ENCODE data around the gene SIRPA.

Gene SIRPA

DNA sequence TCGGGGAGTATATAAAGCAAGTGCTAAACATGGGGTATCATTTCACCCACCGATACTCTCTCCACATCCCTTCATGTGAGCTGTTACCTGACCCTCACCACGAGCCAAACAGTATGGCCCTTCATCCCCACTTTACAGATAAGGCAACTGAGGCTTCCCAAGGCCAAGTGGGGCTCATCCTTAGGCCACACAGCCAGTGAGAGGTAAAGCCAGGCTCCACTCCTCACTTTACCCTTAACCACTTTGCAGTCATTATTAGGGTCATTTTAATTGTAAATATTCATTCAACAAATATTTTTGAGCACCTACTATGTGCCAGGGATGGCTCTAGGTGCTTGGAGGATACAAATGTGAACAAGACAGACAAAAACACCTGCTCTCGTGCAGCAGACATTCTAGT, 7.0 kb downstream of the SIRPA start:
- TF ChIP-seq, protein P1, sequence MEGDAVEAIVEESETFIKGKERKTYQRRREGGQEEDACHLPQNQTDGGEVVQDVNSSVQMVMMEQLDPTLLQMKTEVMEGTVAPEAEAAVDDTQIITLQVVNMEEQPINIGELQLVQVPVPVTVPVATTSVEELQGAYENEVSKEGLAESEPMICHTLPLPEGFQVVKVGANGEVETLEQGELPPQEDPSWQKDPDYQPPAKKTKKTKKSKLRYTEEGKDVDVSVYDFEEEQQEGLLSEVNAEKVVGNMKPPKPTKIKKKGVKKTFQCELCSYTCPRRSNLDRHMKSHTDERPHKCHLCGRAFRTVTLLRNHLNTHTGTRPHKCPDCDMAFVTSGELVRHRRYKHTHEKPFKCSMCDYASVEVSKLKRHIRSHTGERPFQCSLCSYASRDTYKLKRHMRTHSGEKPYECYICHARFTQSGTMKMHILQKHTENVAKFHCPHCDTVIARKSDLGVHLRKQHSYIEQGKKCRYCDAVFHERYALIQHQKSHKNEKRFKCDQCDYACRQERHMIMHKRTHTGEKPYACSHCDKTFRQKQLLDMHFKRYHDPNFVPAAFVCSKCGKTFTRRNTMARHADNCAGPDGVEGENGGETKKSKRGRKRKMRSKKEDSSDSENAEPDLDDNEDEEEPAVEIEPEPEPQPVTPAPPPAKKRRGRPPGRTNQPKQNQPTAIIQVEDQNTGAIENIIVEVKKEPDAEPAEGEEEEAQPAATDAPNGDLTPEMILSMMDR (IDR thresholded peaks at IDR 0.05): no peak
- peak overlapping the region; percentile 15 for H3K27ac ChIP-seq
- H3K9me3 ChIP-seq: no peaks in the 10 kb centered on the region
- H3K36me3 ChIP-seq: peaks cover 84% of the 10 kb centered on the region
- no peak overlapping the region for H3K4me3 ChIP-seq (ENCODE audit: low read depth in 1 of 2, low read length in 1 of 2)
- H3K27me3 ChIP-seq: no peaks in the 10 kb centered on the region
- peaks cover 52 to 61% of the 10 kb centered on the region in 2 experiments for H3K4me1 ChIP-seq (ENCODE audit: control insufficient read depth in 1 of 2, insufficient read depth in 1 of 2, low read depth in 1 of 2, low read length in 1 of 2)

DNA sequence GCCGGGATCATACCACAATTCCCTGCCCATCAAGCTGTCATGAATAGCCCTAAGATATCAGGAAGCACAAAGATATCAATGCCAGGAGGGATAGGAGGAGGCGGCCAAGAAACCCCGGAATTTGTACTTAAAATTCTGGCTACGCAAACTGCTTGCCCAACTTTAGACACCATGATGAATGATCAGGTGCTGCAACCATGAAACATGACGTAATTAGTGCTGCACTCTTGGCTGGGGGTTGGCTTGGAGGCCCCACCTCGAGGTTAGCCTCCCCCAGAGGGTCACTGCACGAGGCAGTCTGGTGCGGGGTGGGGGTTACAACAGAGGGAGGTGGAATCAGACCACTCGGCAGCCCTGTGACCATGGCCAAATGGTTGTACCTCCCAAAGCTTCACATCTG, 8.9 kb downstream of the SIRPA start:
- Histone ChIP-seq H3K4me1 (ENCODE audit: control insufficient read depth in 1 of 2, insufficient read depth in 1 of 2, low read depth in 1 of 2, low read length in 1 of 2) (peaks cover 45 to 56% of the 10 kb centered on the region in 2 experiments), H3K27me3 (no peaks in the 10 kb centered on the region), H3K27ac (peak overlapping the region; percentile 30), H3K36me3 (peaks cover 91% of the 10 kb centered on the region), H3K4me3 (ENCODE audit: low read depth in 1 of 2, low read length in 1 of 2) (no peak overlapping the region), H3K9me3 (no peaks in the 10 kb centered on the region)
- TF ChIP-seq, protein P1 (IDR thresholded peaks at IDR 0.05): no peak

DNA sequence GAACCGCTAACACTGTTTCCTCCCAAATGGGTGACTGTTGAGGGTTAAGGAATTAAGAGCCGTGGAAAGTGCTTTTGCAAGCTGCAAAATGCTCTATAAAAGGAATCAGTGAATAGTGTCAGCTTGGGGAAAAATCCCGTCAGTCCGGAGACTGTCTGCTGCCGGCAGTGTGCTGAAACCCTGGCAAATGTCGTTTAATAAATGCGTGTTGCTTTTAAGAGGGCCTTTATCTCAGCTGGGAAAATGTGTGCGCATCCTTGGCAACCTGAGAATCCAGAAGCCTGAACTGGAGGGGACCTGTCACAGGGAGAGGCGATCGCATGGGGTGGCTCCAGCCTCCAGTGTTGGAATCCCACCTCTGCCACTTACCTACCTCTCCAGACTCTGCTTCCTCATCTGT, 9.8 kb downstream of the SIRPA start:
- Histone ChIP-seq H3K4me3 (ENCODE audit: low read depth in 1 of 2, low read length in 1 of 2) (no peak overlapping the region), H3K36me3 (peaks cover 93% of the 10 kb centered on the region), H3K9me3 (no peaks in the 10 kb centered on the region), H3K4me1 (ENCODE audit: control insufficient read depth in 1 of 2, insufficient read depth in 1 of 2, low read depth in 1 of 2, low read length in 1 of 2) (peaks cover 45 to 50% of the 10 kb centered on the region in 2 experiments), H3K27me3 (no peaks in the 10 kb centered on the region), H3K27ac (no peak overlapping the region)
- TF ChIP-seq, protein P1 (IDR thresholded peaks at IDR 0.05): no peak

DNA sequence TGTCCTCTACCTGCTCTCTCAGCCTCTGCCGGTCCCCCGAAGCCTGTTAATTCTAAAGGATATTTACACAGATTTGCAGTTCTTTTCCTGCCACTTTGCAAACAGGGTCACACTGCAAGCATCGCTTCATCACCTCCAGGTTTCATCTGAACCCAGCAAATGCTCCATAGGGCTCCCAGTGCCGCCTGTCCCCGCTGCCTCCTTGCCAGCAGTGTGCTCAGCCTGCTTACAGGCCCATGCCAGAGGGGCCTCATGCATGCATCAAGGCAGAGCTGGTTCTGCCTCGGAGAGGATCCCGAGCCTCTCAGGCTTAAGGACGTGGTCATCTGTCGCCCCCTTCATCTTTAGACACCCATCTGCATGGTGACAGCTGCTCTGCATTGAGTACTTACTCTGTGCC, 10.5 kb downstream of the SIRPA start:
- peaks cover 92% of the 10 kb centered on the region for H3K36me3 ChIP-seq
- no peaks in the 10 kb centered on the region for H3K9me3 ChIP-seq
- TF ChIP-seq, protein P1 (IDR thresholded peaks at IDR 0.05): no peak
- H3K4me1 ChIP-seq (ENCODE audit: control insufficient read depth in 1 of 2, insufficient read depth in 1 of 2, low read depth in 1 of 2, low read length in 1 of 2): peaks cover 40 to 44% of the 10 kb centered on the region in 2 experiments
- peak overlapping the region; percentile 47 for H3K27ac ChIP-seq
- no peak overlapping the region for H3K4me3 ChIP-seq (ENCODE audit: low read depth in 1 of 2, low read length in 1 of 2)
- H3K27me3 ChIP-seq: no peaks in the 10 kb centered on the region

DNA sequence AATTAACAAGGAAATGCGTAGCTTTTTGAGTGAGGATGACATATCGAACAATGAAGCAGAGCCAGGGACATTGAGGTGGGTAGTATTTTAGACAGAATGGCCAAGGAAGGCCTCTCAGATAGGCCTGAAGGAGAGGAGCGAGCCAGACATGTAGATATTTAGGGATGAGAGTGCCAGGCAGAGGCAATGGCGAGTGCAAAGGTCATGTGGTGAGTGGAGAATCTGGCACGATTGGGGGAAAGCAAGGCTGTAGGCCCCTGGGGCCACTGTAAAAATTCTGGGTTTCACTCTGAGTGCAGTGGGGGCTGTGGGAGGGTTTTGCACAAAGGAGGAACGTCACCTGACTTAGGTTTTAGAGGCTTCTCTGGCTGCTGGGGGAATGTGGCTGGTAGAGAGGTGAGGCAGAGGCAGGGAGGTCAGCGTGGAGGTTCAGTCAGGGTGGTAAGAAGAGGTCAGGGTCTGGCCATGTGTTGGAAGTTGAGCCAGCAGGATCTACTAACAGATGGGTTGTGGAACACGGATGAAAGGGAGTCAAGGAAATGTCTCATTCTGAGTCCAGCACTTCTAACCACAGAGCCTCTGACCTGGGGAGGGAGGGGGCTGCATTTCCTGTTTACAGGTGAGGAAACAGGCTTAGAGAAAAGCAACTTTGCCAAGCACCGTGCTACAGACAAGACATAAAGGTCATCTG, 11.3 kb downstream of the SIRPA start:
- Histone ChIP-seq H3K4me1 (ENCODE audit: control insufficient read depth in 1 of 2, insufficient read depth in 1 of 2, low read depth in 1 of 2, low read length in 1 of 2) (peaks cover 40 to 42% of the 10 kb centered on the region in 2 experiments), H3K27me3 (no peaks in the 10 kb centered on the region), H3K27ac (peak overlapping the region; percentile 47), H3K9me3 (no peaks in the 10 kb centered on the region), H3K36me3 (peaks cover 91% of the 10 kb centered on the region), H3K4me3 (ENCODE audit: low read depth in 1 of 2, low read length in 1 of 2) (no peak overlapping the region)
- TF ChIP-seq, protein P1 (IDR thresholded peaks at IDR 0.05): no peak

Measured in neutrophil (primary cell).